Mucosa of descending colon (tissue), 3 donors: ENCODE results near the gene SMIM36. TPM values are rescaled to one million over a fixed set of nuclear protein-coding genes. Genes with fewer than 3 reads are reported as not detected.
A peak's percentile ranks its signal among the peaks of the same experiment; 100 is the strongest.
"Not testable (repeated sequence)": the region's sequence is repeated elsewhere in the genome, so short reads cannot be mapped to it uniquely, and the experiment has no call there.

Experiments
- ATAC-seq: fragments of 200-7000 bp; cut with Tn5 transposase; one replicate; pipeline ENCODE4 v1.9.1; 2020; ENCODE audit warnings: mild to moderate bottlenecking, moderate library complexity
- DNase-seq, 3 donors: peaks; one replicate each; pipeline ENCODE4 v3.0.0-alpha.2; 2020
- H3K36me3 ChIP-seq: fragments of 200-600 bp; one replicate; pipeline ENCODE4 v1.8.0; 2021; ENCODE audit warnings: low read depth, mild to moderate bottlenecking
- H3K4me1 ChIP-seq: fragments of 200-600 bp; one replicate; pipeline ENCODE4 v1.8.0; 2021; ENCODE audit warnings: low read depth, mild to moderate bottlenecking
- H3K4me3 ChIP-seq: fragments of 200-600 bp; one replicate; pipeline ENCODE4 v1.8.0; 2021; ENCODE audit warnings: mild to moderate bottlenecking
- H3K9me3 ChIP-seq: fragments of 200-600 bp; one replicate; pipeline ENCODE4 v1.8.0; 2021; ENCODE audit warnings: mild to moderate bottlenecking
- CTCF ChIP-seq: fragments of 200-600 bp; IDR thresholded peaks from one replicate; pipeline ENCODE4 v1.8.0; 2022; ENCODE audit warnings: antibody characterized with exemption, mild to moderate bottlenecking
- intact Hi-C, 2 donors: fragments of 100-400 bp; cut with DNase I in 1 of 2; cut with micrococcal nuclease in 1 of 2; formaldehyde crosslinking; loops; one replicate each; pipeline versions ENCODE4 v1.11.0 to v1.11.1; 2022; cut with DNase I, micrococcal nuclease
- total RNA-seq, 3 donors: library from RNA; stranded (reverse); fragmentation: NEBNext Ultra II Directional in 2 of 3; extraction: Animal tissue kit (Norgen Biotek cat#: 25700) in 2 of 3; gene quantifications; one replicate each; pipeline versions ENCODE4 v1.2.1 to v1.2.4, GENCODE V29; 2021 to 2023
- donor health status: DM: no; HTN: no; CAD: no; lungs with moderate emphysema.
- donor health status: DM: no; HTN: no; CAD: no.
- donor health status: DM: no; HTN: yes; CAD: no.

SMIM36 gene
- total RNA-seq, 3 donors from 2014 or later, result not detected

- no peak for TF ChIP-seq CTCF
- Histone ChIP-seq H3K36me3 (no peaks in the 10 kb centered on the region), H3K4me3 (no peak overlapping the region), H3K4me1 (no peaks in the 10 kb centered on the region), H3K9me3 (no peaks in the 10 kb centered on the region)
- ATAC-seq (no peak), DNase-seq (no peak)
- intact Hi-C loops, result no loop called here
Measured at GRCh38 chr17:55531053-55531728, 19.9 kb upstream of the SMIM36 start.

- no peak for TF ChIP-seq CTCF
- ATAC-seq, result no peak
Measured at GRCh38 chr17:55530064-55530463, 18.8 kb upstream of the SMIM36 start.

GRCh38 chr17:55527540-55528118, 16.4 kb upstream of the SMIM36 start:
- DNase-seq (peak in 1 of 3 donors; percentile 23), ATAC-seq (peak; percentile 38)
- Histone ChIP-seq H3K9me3 (no peaks in the 10 kb centered on the region), H3K4me3 (no peak overlapping the region), H3K36me3 (no peaks in the 10 kb centered on the region), H3K4me1 (no peaks in the 10 kb centered on the region)
- no peak for TF ChIP-seq CTCF
- intact Hi-C loops, result loop anchor here (5.0 to 10.0 kb wide), 4 partner anchors 75 to 245 kb away; no protein-coding TSS in a partner anchor

More at GRCh38 chr17:55530064-55530463, 18.8 kb upstream of the SMIM36 start:
- no peaks in the 10 kb centered on the region for H3K36me3 ChIP-seq
- no peaks in the 10 kb centered on the region for H3K9me3 ChIP-seq
- intact Hi-C loops, result no loop called here
- H3K4me1 ChIP-seq, result no peaks in the 10 kb centered on the region
- no peak for DNase-seq
- H3K4me3 ChIP-seq, result no peak overlapping the region

- no peak for ATAC-seq
Measured at GRCh38 chr17:55524440-55525220, 13.4 kb upstream of the SMIM36 start.

GRCh38 chr17:55523032-55523431, 11.8 kb upstream of the SMIM36 start:
- intact Hi-C loops, result loop anchor here in 1 of 2 donors (10.0 kb wide), 1 partner anchor 122 kb away; no protein-coding TSS in a partner anchor
- H3K4me3 ChIP-seq, H3K36me3 ChIP-seq, DNase-seq, H3K4me1 ChIP-seq, ATAC-seq, H3K9me3 ChIP-seq: not testable (repeated sequence)

More at GRCh38 chr17:55524440-55525220, 13.4 kb upstream of the SMIM36 start:
- Histone ChIP-seq H3K36me3 (no peaks in the 10 kb centered on the region), H3K9me3 (no peaks in the 10 kb centered on the region), H3K4me3 (no peak overlapping the region), H3K4me1 (no peaks in the 10 kb centered on the region)
- DNase-seq, result no peak
- TF ChIP-seq CTCF, result no peak
- intact Hi-C loops, result loop anchor here (5.0 to 10.0 kb wide), 4 partner anchors 78 to 248 kb away; no protein-coding TSS in a partner anchor
